ENCODE results near the gene SURF6. TPM values are rescaled to one million over a fixed set of nuclear protein-coding genes. Genes with fewer than 3 reads are reported as not detected.
"Not testable (repeated sequence)": the region's sequence is repeated elsewhere in the genome, so short reads cannot be mapped to it uniquely, and the experiment has no call there.

SURF6 gene
- total RNA-seq, result 17.1 and 22.9 TPM in 2 replicates

DNA sequence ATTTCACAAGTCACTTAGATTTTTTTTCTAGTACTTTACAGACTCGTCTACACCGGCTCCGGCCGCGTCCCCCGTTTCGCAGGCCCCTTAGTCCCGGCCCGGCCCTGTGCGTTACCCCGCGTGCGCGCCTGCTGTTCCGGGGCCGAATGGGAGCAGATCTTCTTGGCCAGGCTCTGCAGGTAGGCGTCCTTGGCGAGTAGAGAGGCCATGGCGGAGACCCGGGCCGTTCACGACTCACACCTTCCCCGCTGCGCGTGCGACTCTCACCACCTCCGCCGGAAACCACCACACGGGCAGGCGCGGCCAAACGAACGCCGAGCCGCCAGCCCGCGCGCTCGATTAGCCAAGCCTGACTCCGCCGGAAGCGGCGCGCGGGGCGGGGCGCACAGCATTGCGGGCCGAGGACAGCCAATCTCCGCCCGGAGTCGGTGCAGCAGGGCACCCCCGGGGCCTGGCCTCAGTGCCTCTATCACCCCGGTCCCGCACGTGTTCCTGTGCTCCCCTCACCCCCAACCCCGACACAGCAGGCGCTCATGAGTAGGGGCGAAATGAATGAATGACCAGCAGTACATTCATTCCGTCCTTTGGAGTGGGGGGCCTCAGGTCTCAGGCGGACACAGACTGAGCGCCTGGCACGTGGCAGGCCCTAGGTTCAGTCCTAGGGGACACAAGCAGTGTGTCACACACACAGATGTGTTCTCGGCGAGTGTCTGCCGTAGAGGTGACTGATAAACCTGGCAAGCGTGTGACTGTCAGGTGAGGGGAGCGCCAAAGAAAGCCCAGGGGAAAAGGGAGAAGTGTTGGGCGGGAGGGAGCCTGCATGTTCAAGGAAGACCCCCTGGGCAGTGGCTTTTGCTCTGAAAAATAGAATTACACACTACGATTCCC lies at the start of gene SURF6:
Gene SURF6 (minus strand): TSS at position 265 of the 888 bp plus-strand sequence. CDS start 56 bp downstream, at position 209.
- DNase-seq (ENCODE audit: extremely low read depth, low read depth, low spot score), result no peak

GRCh38 chr9:133385452-133385851 lies 49.5 kb upstream of the SURF6 start:
- no peak for DNase-seq (ENCODE audit: extremely low read depth, low read depth, low spot score)

DNA sequence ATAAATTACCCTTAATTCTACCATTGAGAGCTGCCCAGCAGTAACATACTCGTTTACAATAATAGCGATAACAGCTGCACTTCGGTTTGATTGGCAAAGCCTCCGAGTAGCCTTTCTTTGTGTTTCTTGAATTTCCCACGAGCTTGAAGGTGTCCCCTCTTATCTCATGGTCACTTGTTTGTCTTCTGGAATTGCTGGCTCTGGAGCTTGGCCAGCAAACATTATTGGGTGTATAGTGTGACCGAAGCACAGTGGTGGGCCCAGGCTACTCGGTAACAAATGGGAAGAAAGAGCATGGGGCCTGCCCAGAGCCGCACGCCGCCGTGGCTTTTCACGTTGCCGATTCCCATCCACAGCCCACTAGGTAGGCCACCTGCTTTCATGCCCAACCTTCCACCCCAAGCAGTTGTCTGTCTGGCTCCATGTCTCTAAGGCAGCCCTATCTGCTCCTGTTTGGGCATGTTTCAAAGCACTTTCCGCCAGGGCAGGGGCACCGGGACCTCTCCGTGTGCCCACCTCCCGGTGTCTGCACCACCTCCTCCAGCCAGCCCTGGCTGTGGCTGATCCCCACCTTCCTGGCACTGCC lies 48.8 kb upstream of the SURF6 start:
- DNase-seq (ENCODE audit: extremely low read depth, low read depth, low spot score), result no peak

DNA sequence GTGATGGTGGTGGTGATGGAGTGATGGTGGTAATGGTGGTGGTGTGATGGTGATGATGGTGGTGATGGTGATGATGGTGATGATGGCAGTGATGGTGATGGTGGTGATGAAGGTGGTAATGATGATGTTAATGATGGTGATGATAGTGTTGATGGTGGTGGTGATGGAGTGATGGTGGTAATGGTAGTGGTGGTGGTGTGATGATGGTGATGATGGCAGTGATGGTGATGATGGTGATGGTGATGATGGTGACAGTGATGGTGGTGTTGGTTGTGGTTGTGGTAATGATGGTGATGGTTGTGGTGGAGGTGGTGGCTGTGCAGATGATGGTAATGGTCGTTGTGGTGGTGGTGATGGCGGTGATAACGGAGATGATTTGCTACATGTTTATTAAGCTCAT lies 47.5 kb upstream of the SURF6 start:
- no peak for DNase-seq (ENCODE audit: extremely low read depth, low read depth, low spot score)

DNA sequence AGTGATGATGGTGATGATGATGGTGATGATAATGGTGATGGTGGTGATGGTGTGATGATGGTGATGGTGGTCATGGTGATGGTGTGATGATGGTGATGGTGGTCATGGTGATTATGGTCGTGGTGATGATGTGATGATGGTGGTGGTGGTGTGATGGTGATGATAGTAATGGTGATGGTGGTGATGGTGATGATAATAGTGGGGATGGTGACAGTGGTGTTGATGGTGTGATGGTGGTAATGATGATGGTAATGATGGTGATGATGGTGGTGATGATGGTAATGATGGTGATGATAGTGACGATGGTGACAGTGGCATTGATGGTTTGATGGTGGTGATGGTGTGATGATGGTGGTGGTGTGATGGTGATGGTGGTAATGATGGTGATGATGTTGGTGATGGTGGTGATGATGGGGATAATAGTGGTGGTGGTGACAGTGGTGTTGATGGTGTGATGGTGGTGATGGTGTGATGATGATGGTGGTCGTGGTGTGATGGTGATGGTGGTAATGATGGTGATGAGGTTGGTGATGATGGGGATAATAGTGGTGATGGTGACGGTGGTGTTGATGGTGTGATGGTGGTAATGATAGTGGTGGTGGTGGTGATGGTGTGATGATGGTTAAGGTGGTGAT lies 46.6 kb upstream of the SURF6 start:
- no peak for DNase-seq (ENCODE audit: extremely low read depth, low read depth, low spot score)

- DNase-seq (ENCODE audit: extremely low read depth, low read depth, low spot score), result no peak
Measured at GRCh38 chr9:133380734-133381133, 44.7 kb upstream of the SURF6 start.

- DNase-seq (ENCODE audit: extremely low read depth, low read depth, low spot score), result no peak
Measured at GRCh38 chr9:133379153-133380086, 43.4 kb upstream of the SURF6 start.

GRCh38 chr9:133378408-133378962 lies 42.5 kb upstream of the SURF6 start:
- DNase-seq (ENCODE audit: extremely low read depth, low read depth, low spot score), result no peak

DNA sequence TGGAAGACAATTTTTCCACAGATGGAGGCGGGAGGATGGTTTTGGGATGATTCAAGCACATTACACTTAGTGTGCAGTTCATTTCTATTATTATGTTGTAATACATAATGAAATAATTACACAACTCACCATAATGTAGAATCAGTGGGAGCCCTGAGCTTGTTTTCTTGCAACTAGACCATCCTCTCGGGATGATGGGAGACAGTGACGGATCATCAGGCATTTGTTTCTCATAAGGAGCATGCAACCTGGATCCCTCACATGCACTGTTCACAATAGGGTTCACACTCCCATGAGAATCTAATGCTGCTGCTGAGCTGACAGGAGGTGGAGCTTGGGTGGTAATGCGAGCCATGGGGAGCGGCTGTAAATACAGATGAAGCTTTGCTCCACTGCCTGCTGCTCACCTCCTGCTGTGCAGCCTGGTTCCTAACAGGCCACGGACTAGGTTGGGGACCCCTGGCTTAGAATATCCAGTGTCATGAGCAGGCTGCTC lies 41.8 kb upstream of the SURF6 start:
- no peak for DNase-seq (ENCODE audit: extremely low read depth, low read depth, low spot score)

- not testable (repeated sequence) for DNase-seq (ENCODE audit: extremely low read depth, low read depth, low spot score)
Measured at GRCh38 chr9:133377280-133377679, 41.3 kb upstream of the SURF6 start.

- no peak for DNase-seq (ENCODE audit: extremely low read depth, low read depth, low spot score)
Measured at GRCh38 chr9:133375724-133376654, 40.0 kb upstream of the SURF6 start, which contains the start of the genes STKLD1 and SURF4. Gene STKLD1 (plus strand): TSS chr9:133376366. CDS start chr9:133376474, 108 bp downstream. Gene SURF4 (minus strand): TSS chr9:133376060. CDS start chr9:133375969, 91 bp downstream.

DNA sequence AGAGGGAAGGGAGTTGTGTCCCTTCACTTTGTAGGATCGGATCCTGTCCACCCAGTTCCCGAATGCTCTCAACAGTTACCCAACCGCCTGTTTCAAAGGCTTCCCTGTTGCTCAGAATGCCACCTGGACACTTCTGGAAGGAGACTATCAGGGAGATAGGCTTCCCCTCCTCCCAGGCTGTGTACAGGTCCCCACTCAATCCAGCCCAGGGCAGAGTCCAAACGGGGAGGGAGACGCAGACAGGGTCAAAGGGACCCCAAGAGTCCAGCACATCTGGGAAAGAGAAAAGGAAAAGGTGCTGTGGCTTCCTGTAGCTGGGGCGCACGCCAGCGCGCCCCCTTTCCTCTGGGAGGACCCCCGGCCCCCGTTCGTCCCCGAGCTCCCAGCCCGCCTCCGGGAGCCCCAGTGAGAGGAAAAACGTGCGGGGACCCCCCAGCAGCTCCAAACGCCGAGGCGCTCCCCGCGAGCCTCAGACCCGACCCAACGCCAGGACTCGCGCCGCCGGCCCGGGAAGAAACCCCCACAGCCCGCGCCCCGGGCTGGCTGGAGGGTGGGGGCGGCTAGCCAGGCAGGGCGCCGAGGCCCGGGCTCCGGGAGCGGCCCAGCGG lies 39.2 kb upstream of the SURF6 start:
- no peak for DNase-seq (ENCODE audit: extremely low read depth, low read depth, low spot score)

GRCh38 chr9:133374612-133375115 lies 38.7 kb upstream of the SURF6 start:
- DNase-seq (ENCODE audit: extremely low read depth, low read depth, low spot score), result no peak

DNA sequence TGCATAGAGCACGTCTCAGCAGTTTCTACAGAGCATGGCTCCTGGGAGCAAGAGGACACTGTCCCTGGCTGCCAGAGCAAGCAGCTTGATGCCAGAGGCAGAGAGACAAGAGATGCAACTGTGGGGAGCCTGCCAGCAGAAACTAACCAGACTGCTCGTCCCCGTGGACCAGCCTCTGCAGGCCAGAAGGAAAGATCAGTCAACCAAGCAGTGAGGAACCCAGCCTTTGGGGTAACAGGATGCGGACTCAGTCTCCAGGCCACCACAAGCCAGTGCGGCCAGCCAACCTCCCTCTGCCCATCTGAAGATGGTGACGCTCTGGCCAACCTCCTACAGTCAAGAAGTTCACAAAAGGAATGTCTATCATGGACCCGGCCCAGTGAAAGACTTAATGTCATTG lies 36.2 kb upstream of the SURF6 start:
- DNase-seq (ENCODE audit: extremely low read depth, low read depth, low spot score), result no peak

DNA sequence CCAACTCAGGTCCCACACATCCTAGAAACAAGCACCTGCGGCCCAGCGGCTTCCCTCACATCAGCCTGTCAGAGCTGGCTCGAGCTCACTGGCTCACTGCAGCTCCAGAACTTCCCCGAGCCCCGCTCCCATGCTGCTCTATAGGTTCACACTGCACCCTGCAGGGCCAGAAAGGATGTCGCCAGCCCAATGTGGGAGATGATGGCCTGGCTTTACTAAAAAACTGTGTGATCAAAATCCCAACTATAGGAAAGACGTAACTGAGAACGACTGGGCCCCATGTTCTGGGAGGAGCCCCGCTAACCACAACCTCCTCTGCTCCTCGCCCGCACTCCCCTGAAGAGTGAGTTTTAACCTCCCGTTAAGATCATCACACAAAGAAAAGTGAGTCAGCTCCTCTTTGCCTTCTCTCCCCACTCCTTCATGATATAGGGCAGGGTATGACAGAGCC lies 35.3 kb upstream of the SURF6 start:
- DNase-seq (ENCODE audit: extremely low read depth, low read depth, low spot score), result no peak

- DNase-seq (ENCODE audit: extremely low read depth, low read depth, low spot score), result no peak
Measured at GRCh38 chr9:133370685-133371084, 34.7 kb upstream of the SURF6 start.

DNA sequence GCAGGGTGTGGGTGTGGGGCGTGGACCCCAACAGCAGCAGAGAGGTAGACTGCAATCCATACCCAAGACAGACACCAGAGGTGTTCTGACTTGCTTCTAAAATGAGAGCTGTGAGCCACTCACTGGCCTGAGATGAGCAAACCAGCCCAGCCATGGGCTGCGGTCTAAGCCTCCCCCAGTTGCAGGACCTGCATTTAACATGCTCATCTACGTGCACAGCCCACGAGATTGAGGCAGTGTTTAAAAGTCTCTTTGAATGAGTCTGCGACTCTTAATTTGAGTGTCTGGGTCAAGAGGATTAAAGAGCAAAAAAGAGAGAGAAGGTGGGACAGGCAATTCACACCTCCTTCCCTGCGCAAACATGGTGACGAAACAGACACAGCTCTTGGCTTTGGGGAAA lies 33.9 kb upstream of the SURF6 start:
- no peak for DNase-seq (ENCODE audit: extremely low read depth, low read depth, low spot score)

GRCh38 chr9:133369422-133369821 lies 33.4 kb upstream of the SURF6 start:
- no peak for DNase-seq (ENCODE audit: extremely low read depth, low read depth, low spot score)

All from glomerular endothelial cell (primary cell).